Left lung (tissue), 10 donors: ENCODE measurements around the gene RARS1. TPM values are rescaled to one million over a fixed set of nuclear protein-coding genes. Genes with fewer than 3 reads are reported as not detected.

Experiments used
- ATAC-seq: fragments of 200-7000 bp; cut with Tn5 transposase; one replicate; pipeline ENCODE4 v1.9.1; 2020; ENCODE audit warnings: moderate library complexity
- DNase-seq, 4 donors: peaks; one replicate each; pipeline ENCODE4 v3.0.0-alpha.2; 2013 to 2020
- H3K27ac ChIP-seq, 2 donors: fragments of 200-600 bp; sonication (generic) in 1 of 2; one replicate each; pipeline versions ENCODE4 v1.5.0 to v1.8.0; 2020 to 2021
- H3K27me3 ChIP-seq, 2 donors: fragments of 200-600 bp; sonication (generic) in 1 of 2; one replicate each; pipeline versions ENCODE4 v1.5.0 to v1.8.0; 2020 to 2021
- H3K36me3 ChIP-seq, 2 donors: fragments of 200-600 bp; sonication (generic) in 1 of 2; one replicate each; pipeline versions ENCODE4 v1.5.0 to v1.8.0; 2020 to 2021
- H3K4me1 ChIP-seq, 2 donors: fragments of 200-600 bp; one replicate each; pipeline ENCODE4 v1.8.0; 2021
- H3K4me3 ChIP-seq, 2 donors: fragments of 200-600 bp; sonication (generic) in 1 of 2; one replicate each; pipeline versions ENCODE4 v1.5.0 to v1.8.0; 2020 to 2021; ENCODE audit warnings: mild to moderate bottlenecking in 1 of 2
- H3K9me3 ChIP-seq, 2 donors: fragments of 200-600 bp; sonication (generic) in 1 of 2; one replicate each; pipeline versions ENCODE4 v1.5.0 to v1.8.0; 2020 to 2021
- CTCF ChIP-seq, 2 donors: fragments of 200-600 bp; sonication (generic) in 1 of 2; IDR thresholded peaks; one replicate each; pipeline versions ENCODE4 v1.5.0 to v1.8.0; 2021; ENCODE audit warnings: antibody characterized with exemption in 2 of 2
- intact Hi-C, 2 donors: fragments of 100-400 bp; cut with DNase I; formaldehyde crosslinking; loops; one replicate each; pipeline versions ENCODE4 v1.11.2 to v1.14.2; 2022
- polyA plus RNA-seq, 6 donors: library from polyadenylated mRNA; unstranded; fragments of 120-200 nt; gene quantifications; one replicate each; pipeline ENCODE4 v1.2.1, GENCODE V29; 2013; ENCODE audit not compliant: insufficient read length in 6 of 6
- total RNA-seq, 2 donors: library from RNA; stranded (reverse); fragmentation: NEBNext Ultra II Directional; extraction: Animal tissue kit (Norgen Biotek cat#: 25700); gene quantifications; one replicate each; pipeline ENCODE4 v1.2.1, GENCODE V29; 2021
- donor health status: DM: no; HTN: yes; CAD: no.
- donor health status: DM: no; HTN: no; CAD: no.

The RARS1 gene
- total and polyA plus RNA-seq, 8 donors = 67.2 to 88.3 (median 76.9) TPM

GRCh38 chr5:168482361-168482760, 3.9 kb upstream of the RARS1 start:
- H3K9me3 ChIP-seq = no peaks in the 10 kb centered on the region
- TF ChIP-seq CTCF (IDR thresholded peaks at IDR 0.05) = no peak

GRCh38 chr5:168489059-168489458, 2.8 kb downstream of the RARS1 start:
- Histone ChIP-seq H3K36me3 (peaks cover 0 to 61% of the 10 kb centered on the region in 2 donors), H3K27ac (no peak overlapping the region), H3K9me3 (no peaks in the 10 kb centered on the region), H3K4me1 (peaks cover 0 to 16% of the 10 kb centered on the region in 2 donors), H3K4me3 (no peak overlapping the region), H3K27me3 (no peaks in the 10 kb centered on the region)
- no peak for TF ChIP-seq CTCF (IDR thresholded peaks at IDR 0.05)
- no peak for DNase-seq
- no peak for ATAC-seq
- intact Hi-C loops = no loop called here

More at GRCh38 chr5:168482361-168482760, 3.9 kb upstream of the RARS1 start:
- no peak overlapping the region for H3K27ac ChIP-seq
- H3K36me3 ChIP-seq = no peaks in the 10 kb centered on the region
- no peak for ATAC-seq
- intact Hi-C loops = no loop called here
- peaks cover 0 to 7% of the 10 kb centered on the region in 2 donors for H3K4me1 ChIP-seq
- no peaks in the 10 kb centered on the region for H3K27me3 ChIP-seq
- DNase-seq = no peak
- H3K4me3 ChIP-seq = no peak overlapping the region

- no peak for ATAC-seq
- H3K27ac ChIP-seq = no peak overlapping the region
- no peaks in the 10 kb centered on the region for H3K4me1 ChIP-seq
- no peak overlapping the region for H3K4me3 ChIP-seq
- peaks cover 0 to 100% of the 10 kb centered on the region in 2 donors for H3K36me3 ChIP-seq
- no peak for TF ChIP-seq CTCF (IDR thresholded peaks at IDR 0.05)
- H3K27me3 ChIP-seq = no peaks in the 10 kb centered on the region
- H3K9me3 ChIP-seq = no peaks in the 10 kb centered on the region
- DNase-seq = no peak
- intact Hi-C loops = no loop called here
Measured at GRCh38 chr5:168494057-168494555, 7.8 kb downstream of the RARS1 start.

DNA sequence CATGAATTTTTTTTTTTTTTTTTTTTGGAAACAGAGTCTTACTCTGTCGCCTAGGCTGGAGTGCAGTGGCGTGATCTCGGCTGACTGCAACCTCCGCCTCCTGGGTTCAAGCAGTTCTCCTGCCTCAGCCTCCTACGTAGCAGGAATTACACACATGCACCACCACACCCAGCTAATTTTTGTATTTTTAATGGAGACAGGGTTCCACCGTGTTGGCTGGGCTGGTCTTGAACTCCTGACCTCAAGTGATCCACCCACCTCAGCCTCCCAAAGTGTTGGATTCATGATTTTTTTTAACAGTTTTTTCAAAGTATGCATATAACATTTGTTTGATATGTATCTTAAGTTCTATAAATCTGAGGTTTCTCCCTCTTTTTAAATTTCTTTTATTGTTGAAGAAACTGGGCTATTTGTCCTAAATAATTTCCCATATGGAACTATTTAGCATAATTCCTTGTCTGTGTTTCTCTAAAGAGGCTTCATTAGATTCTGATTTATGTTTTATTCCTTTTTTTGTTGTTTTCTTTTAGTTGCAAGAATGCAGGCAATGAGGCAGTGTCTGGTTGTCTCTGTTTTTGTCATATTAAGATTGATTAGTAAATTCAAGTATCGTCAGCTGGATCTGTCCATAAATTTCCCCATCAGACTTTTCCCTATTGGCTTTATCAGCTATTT, 16.4 kb downstream of the RARS1 start:
- Histone ChIP-seq H3K4me3 (no peak overlapping the region), H3K27me3 (no peaks in the 10 kb centered on the region), H3K36me3 (peaks cover 3 to 98% of the 10 kb centered on the region in 2 donors), H3K27ac (no peak overlapping the region), H3K9me3 (no peaks in the 10 kb centered on the region), H3K4me1 (no peaks in the 10 kb centered on the region)
- ATAC-seq (no peak), DNase-seq (no peak)
- TF ChIP-seq CTCF (IDR thresholded peaks at IDR 0.05) = no peak
- intact Hi-C loops = no loop called here

DNA sequence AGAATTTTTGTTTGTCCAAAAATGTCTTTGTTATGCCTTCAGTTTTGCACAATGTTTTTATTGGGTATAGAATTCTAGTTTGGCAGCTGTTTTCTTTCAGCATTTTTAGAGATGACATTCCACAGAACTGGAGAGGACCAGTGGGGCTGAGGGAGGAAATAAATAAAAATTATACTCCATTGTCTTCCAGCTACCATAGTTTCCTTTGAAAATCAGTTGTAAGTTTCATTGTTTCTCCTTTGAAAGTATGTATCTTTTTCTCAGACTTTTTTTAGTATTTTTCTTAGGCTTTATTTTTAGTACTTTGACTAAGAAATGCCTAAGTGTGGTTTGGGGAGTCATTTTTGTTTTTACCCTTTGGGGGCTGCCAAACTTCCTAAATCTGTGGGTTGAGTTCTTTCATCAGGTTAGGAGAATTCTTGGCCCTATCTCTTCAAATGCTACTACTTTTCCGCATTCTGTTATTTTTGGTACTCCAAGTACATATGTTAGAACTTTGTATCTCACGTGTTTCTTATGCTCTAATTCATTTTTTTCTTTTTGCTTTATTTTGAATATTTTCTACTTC, 27.7 kb downstream of the RARS1 start:
- intact Hi-C loops = no loop called here
- no peaks in the 10 kb centered on the region for H3K27me3 ChIP-seq
- no peak for TF ChIP-seq CTCF (IDR thresholded peaks at IDR 0.05)
- no peak overlapping the region for H3K27ac ChIP-seq
- no peaks in the 10 kb centered on the region for H3K4me1 ChIP-seq
- peaks cover 5 to 100% of the 10 kb centered on the region in 2 donors for H3K36me3 ChIP-seq
- DNase-seq (no peak), ATAC-seq (no peak)
- H3K4me3 ChIP-seq = no peak overlapping the region
- peaks cover 0 to 17% of the 10 kb centered on the region in 2 donors for H3K9me3 ChIP-seq
